ENCODE results near the gene ENG.
A peak's percentile ranks its signal among the peaks of the same experiment; 100 is the strongest.

ENG gene

GRCh38 chr9:127779136-127779981 is 75.1 kb downstream of the ENG start:
- H3K9me3 ChIP-seq (ENCODE audit: insufficient read depth, low read length, severe bottlenecking): no peaks in the 10 kb centered on the region
- H3K9ac ChIP-seq (ENCODE audit: low read depth, low read length): peak overlapping the region; percentile 42
- H3K27me3 ChIP-seq (ENCODE audit: insufficient read depth, low read length, poor library complexity): no peaks in the 10 kb centered on the region
- peaks cover 52% of the 10 kb centered on the region for H3K4me1 ChIP-seq (ENCODE audit: insufficient read depth, low read length)
- no peak for TF ChIP-seq EZH2 (IDR thresholded peaks at IDR 0.05; ENCODE audit: borderline replicate concordance, low read depth, low read length, severe bottlenecking)
- TF ChIP-seq CTCF (IDR thresholded peaks at IDR 0.05; ENCODE audit: borderline replicate concordance, extremely low read depth, low read length, poor library complexity, severe bottlenecking): no peak
- H3K4me2 ChIP-seq (ENCODE audit: insufficient read depth, low read length): peak overlapping the region; percentile 71
- no peak for DNase-seq
- H2AFZ ChIP-seq (ENCODE audit: low read depth, low read length): no peak overlapping the region
- H3K79me2 ChIP-seq (ENCODE audit: insufficient read depth, low read length): peaks cover 49% of the 10 kb centered on the region
- H3K27ac ChIP-seq (ENCODE audit: low read length): peak overlapping the region; percentile 72
- peak overlapping the region in 1 of 2 experiments; percentile 49; a peak in 1 of 4 replicates for H3K4me3 ChIP-seq (ENCODE audit: low read depth in 1 of 2, low read length in 2 of 2)
- ATAC-seq (ENCODE audit: insufficient read depth, low read depth): no peak
- no peaks in the 10 kb centered on the region for H4K20me1 ChIP-seq (ENCODE audit: insufficient read depth, low read length)
- H3K36me3 ChIP-seq (ENCODE audit: insufficient read depth, low read length): peaks cover 19% of the 10 kb centered on the region

GRCh38 chr9:127778280-127779135 is 76.0 kb downstream of the ENG start, which contains the start of gene SH2D3C:
Gene SH2D3C (minus strand): TSS chr9:127778666. CDS start chr9:127778627, 39 bp downstream.
- TF ChIP-seq CTCF (IDR thresholded peaks at IDR 0.05; ENCODE audit: borderline replicate concordance, extremely low read depth, low read length, poor library complexity, severe bottlenecking) (no peak), EZH2 (IDR thresholded peaks at IDR 0.05; ENCODE audit: borderline replicate concordance, low read depth, low read length, severe bottlenecking) (no peak)
- Histone ChIP-seq H3K9ac (ENCODE audit: low read depth, low read length) (peak within 1 kb of the TSS; percentile 69), H3K36me3 (ENCODE audit: insufficient read depth, low read length) (peaks cover 19% of the 10 kb centered on the region), H2AFZ (ENCODE audit: low read depth, low read length) (no peak within 1 kb of the TSS), H3K9me3 (ENCODE audit: insufficient read depth, low read length, severe bottlenecking) (no peaks in the 10 kb centered on the region), H3K27ac (ENCODE audit: low read length) (peak within 1 kb of the TSS; percentile 72), H3K79me2 (ENCODE audit: insufficient read depth, low read length) (peaks cover 49% of the 10 kb centered on the region), H3K27me3 (ENCODE audit: insufficient read depth, low read length, poor library complexity) (no peaks in the 10 kb centered on the region), H3K4me3 (ENCODE audit: low read depth in 1 of 2, low read length in 2 of 2) (peak within 1 kb of the TSS in 1 of 2 experiments; percentile 71; a peak in 2 of 4 replicates), H3K4me2 (ENCODE audit: insufficient read depth, low read length) (peak within 1 kb of the TSS; percentile 71), H3K4me1 (ENCODE audit: insufficient read depth, low read length) (peaks cover 49% of the 10 kb centered on the region), H4K20me1 (ENCODE audit: insufficient read depth, low read length) (no peaks in the 10 kb centered on the region)
- ATAC-seq (ENCODE audit: insufficient read depth, low read depth): no peak
- DNase-seq: no peak

- Histone ChIP-seq H3K4me3 (ENCODE audit: low read depth in 1 of 2, low read length in 2 of 2) (peak overlapping the region in 1 of 2 experiments; percentile 71; a peak in 3 of 4 replicates), H3K9me3 (ENCODE audit: insufficient read depth, low read length, severe bottlenecking) (no peaks in the 10 kb centered on the region), H3K9ac (ENCODE audit: low read depth, low read length) (peak overlapping the region; percentile 69), H3K27ac (ENCODE audit: low read length) (peak overlapping the region; percentile 91), H2AFZ (ENCODE audit: low read depth, low read length) (no peak overlapping the region), H4K20me1 (ENCODE audit: insufficient read depth, low read length) (no peaks in the 10 kb centered on the region), H3K27me3 (ENCODE audit: insufficient read depth, low read length, poor library complexity) (no peaks in the 10 kb centered on the region), H3K4me1 (ENCODE audit: insufficient read depth, low read length) (peaks cover 49% of the 10 kb centered on the region), H3K36me3 (ENCODE audit: insufficient read depth, low read length) (peaks cover 19% of the 10 kb centered on the region), H3K4me2 (ENCODE audit: insufficient read depth, low read length) (peak overlapping the region; percentile 71), H3K79me2 (ENCODE audit: insufficient read depth, low read length) (peaks cover 49% of the 10 kb centered on the region)
- no peak for TF ChIP-seq CTCF (IDR thresholded peaks at IDR 0.05; ENCODE audit: borderline replicate concordance, extremely low read depth, low read length, poor library complexity, severe bottlenecking)
- DNase-seq (no peak), ATAC-seq (ENCODE audit: insufficient read depth, low read depth) (no peak)
Observed at GRCh38 chr9:127777368-127777980, 77.0 kb downstream of the ENG start.

All from DND-41 (cell line).